Endodermal cell (in vitro differentiated cells): ENCODE data around the gene MOB3B. TPM values are rescaled to one million over a fixed set of nuclear protein-coding genes. Genes with fewer than 3 reads are reported as not detected.
A peak's percentile ranks its signal among the peaks of the same experiment; 100 is the strongest.

Source experiments
- DNase-seq: peaks from one replicate; pipeline ENCODE4 v3.0.0-alpha.2; 2017
- H3K27ac ChIP-seq: 2 replicates; pipeline ENCODE4 v1.5.1; 2013; ENCODE audit warnings: mild to moderate bottlenecking, low read depth, low read length, moderate library complexity
- H3K27me3 ChIP-seq: 2 replicates; pipeline ENCODE4 v1.6.1; 2013; ENCODE audit warnings: mild to moderate bottlenecking, low read length, moderate library complexity; ENCODE audit not compliant: insufficient read depth, control insufficient read depth, poor library complexity, severe bottlenecking
- H3K36me3 ChIP-seq: 2 replicates; pipeline ENCODE4 v1.7.0; 2013; ENCODE audit warnings: mild to moderate bottlenecking, low read length, moderate library complexity; ENCODE audit not compliant: control insufficient read depth, insufficient read depth
- H3K4me1 ChIP-seq: one replicate; pipeline ENCODE4 v1.7.0; 2013; ENCODE audit warnings: low read length; ENCODE audit not compliant: control insufficient read depth, insufficient read depth
- H3K4me3 ChIP-seq: 2 replicates; pipeline ENCODE4 v1.5.1; 2013; ENCODE audit warnings: mild to moderate bottlenecking, low read length, moderate library complexity
- H3K9ac ChIP-seq: 2 replicates; pipeline ENCODE4 v1.6.1; 2013; ENCODE audit warnings: mild to moderate bottlenecking, low read length, moderate library complexity; ENCODE audit not compliant: poor library complexity, severe bottlenecking; ENCODE audit errors: extremely low read depth
- H3K9me3 ChIP-seq: 2 replicates; pipeline ENCODE4 v1.6.1; 2013; ENCODE audit warnings: mild to moderate bottlenecking, low read length, moderate library complexity; ENCODE audit not compliant: control insufficient read depth
- H3K27ac Mint-ChIP-seq: 2 replicates; pipeline ENCODE4 v1.8.0; 2020; ENCODE audit warnings: mixed read lengths
- H3K27me3 Mint-ChIP-seq: 2 replicates; pipeline ENCODE4 v1.8.0; 2021; ENCODE audit warnings: mild to moderate bottlenecking, mixed read lengths; ENCODE audit not compliant: insufficient read depth
- H3K36me3 Mint-ChIP-seq: 2 replicates; pipeline ENCODE4 v1.8.0; 2020; ENCODE audit warnings: low read depth, mixed read lengths
- H3K4me1 Mint-ChIP-seq: 2 replicates; pipeline ENCODE4 v1.8.0; 2020; ENCODE audit warnings: mixed read lengths
- H3K4me3 Mint-ChIP-seq: 2 replicates; pipeline ENCODE4 v1.8.0; 2020; ENCODE audit warnings: mild to moderate bottlenecking, moderate library complexity, mixed read lengths
- H3K9me3 Mint-ChIP-seq: 2 replicates; pipeline ENCODE4 v1.8.0; 2020; ENCODE audit warnings: mild to moderate bottlenecking, mixed read lengths
- CTCF ChIP-seq: fragments of 200-600 bp; sonication (generic); conservative IDR thresholded peaks from 2 replicates; pipeline ENCODE4 v1.5.0; 2021; ENCODE audit warnings: antibody characterized with exemption, mild to moderate bottlenecking
- WGBS, 2 experiments: methylation state at CpG; one replicate each; pipeline versions ENCODE4 v1.1.5 to v1.1.7; 2013; ENCODE audit warnings: missing lambda C conversion rate in 2 of 2, mixed read lengths in 1 of 2; ENCODE audit not compliant: insufficient coverage in 1 of 2, insufficient read length in 1 of 2; 5-methylcytosine and 5-hydroxymethylcytosine counted together
- total RNA-seq, 2 donors: library from RNA; stranded (reverse); fragmentation: NEBNext Ultra II Directional in 1 of 2; extraction: Animal tissue kit (Norgen Biotek cat#: 25700) in 1 of 2; gene quantifications; 2 replicates in 1 of 2; 3 replicates in 1 of 2; pipeline ENCODE4 v1.2.1, GENCODE V29; 2021

The MOB3B gene
- total RNA-seq, 2 donors from 2014 or later = 5.6 to 6.2 TPM

- no peak overlapping the region for H3K4me3 ChIP-seq
- peak; percentile 44 for TF ChIP-seq CTCF
- no peaks in the 10 kb centered on the region for H3K4me1 ChIP-seq
- H3K9ac ChIP-seq = no peak overlapping the region
- H3K27me3 ChIP-seq = no peaks in the 10 kb centered on the region
- H3K4me3 Mint-ChIP-seq = no peak overlapping the region
- no peaks in the 10 kb centered on the region for H3K9me3 Mint-ChIP-seq
- H3K9me3 ChIP-seq = no peaks in the 10 kb centered on the region
- no peaks in the 10 kb centered on the region for H3K36me3 Mint-ChIP-seq
- no peak overlapping the region for H3K27ac ChIP-seq
- 82 to 87% methylated on average over 2 of the region's 2 CpGs for WGBS, 2 experiments
- peak; percentile 62 for DNase-seq
- no peak overlapping the region for H3K27ac Mint-ChIP-seq
- H3K27me3 Mint-ChIP-seq = no peaks in the 10 kb centered on the region
- peaks cover 4% of the 10 kb centered on the region for H3K4me1 Mint-ChIP-seq
- no peaks in the 10 kb centered on the region for H3K36me3 ChIP-seq
These were observed 121.1 kb downstream of the MOB3B start for GRCh38 chr9:27408482-27408881.

- H3K27ac Mint-ChIP-seq = no peak overlapping the region
- no peaks in the 10 kb centered on the region for H3K9me3 Mint-ChIP-seq
- 86 to 87% methylated on average over 5 of the region's 5 CpGs for WGBS, 2 experiments
- TF ChIP-seq CTCF = no peak
- H3K4me3 Mint-ChIP-seq = no peak overlapping the region
- no peaks in the 10 kb centered on the region for H3K27me3 ChIP-seq
- H3K27me3 Mint-ChIP-seq = no peaks in the 10 kb centered on the region
- no peak overlapping the region for H3K4me3 ChIP-seq
- H3K36me3 ChIP-seq = no peaks in the 10 kb centered on the region
- H3K9me3 ChIP-seq = no peaks in the 10 kb centered on the region
- H3K4me1 Mint-ChIP-seq = peaks cover 4% of the 10 kb centered on the region
- no peak for DNase-seq
- H3K27ac ChIP-seq = no peak overlapping the region
- no peaks in the 10 kb centered on the region for H3K36me3 Mint-ChIP-seq
- H3K4me1 ChIP-seq = no peaks in the 10 kb centered on the region
- no peak overlapping the region for H3K9ac ChIP-seq
These were observed 121.6 kb downstream of the MOB3B start for GRCh38 chr9:27408001-27408400.

- H3K27me3 ChIP-seq = no peaks in the 10 kb centered on the region
- no peaks in the 10 kb centered on the region for H3K36me3 ChIP-seq
- H3K4me3 ChIP-seq = no peak overlapping the region
- H3K4me1 ChIP-seq = no peaks in the 10 kb centered on the region
- Mint-ChIP-seq H3K4me3 (no peak overlapping the region), H3K27me3 (no peaks in the 10 kb centered on the region), H3K27ac (no peak overlapping the region), H3K9me3 (no peaks in the 10 kb centered on the region), H3K4me1 (peaks cover 4% of the 10 kb centered on the region), H3K36me3 (no peaks in the 10 kb centered on the region)
- DNase-seq = no peak
- H3K9ac ChIP-seq = no peak overlapping the region
- no peaks in the 10 kb centered on the region for H3K9me3 ChIP-seq
- 90 to 100% methylated on average over 1 of the region's 1 CpG for WGBS, 2 experiments
- no peak overlapping the region for H3K27ac ChIP-seq
- TF ChIP-seq CTCF = no peak
These were observed 122.1 kb downstream of the MOB3B start for GRCh38 chr9:27407491-27407890.
